ENCODE measurements around the gene SLC2A4RG.
"Not testable (repeated sequence)": the region's sequence is repeated elsewhere in the genome, so short reads cannot be mapped to it uniquely, and the experiment has no call there.

Gene SLC2A4RG

GRCh38 chr20:63755933-63756647 is 16.5 kb downstream of the SLC2A4RG start:
- no peak for DNase-seq (ENCODE audit: low spot score)

- no peak for DNase-seq (ENCODE audit: low spot score)
Measured at GRCh38 chr20:63756648-63756991, 17.0 kb downstream of the SLC2A4RG start.

- no peak for DNase-seq (ENCODE audit: low spot score)
Measured at GRCh38 chr20:63758152-63758551, 18.6 kb downstream of the SLC2A4RG start.

GRCh38 chr20:63759377-63759901 is 19.9 kb downstream of the SLC2A4RG start:
- no peak for DNase-seq (ENCODE audit: low spot score)

GRCh38 chr20:63765082-63765873 is 25.7 kb downstream of the SLC2A4RG start:
- peak; percentile 5 for DNase-seq (ENCODE audit: low spot score)

- DNase-seq (ENCODE audit: low spot score), result no peak
Measured at GRCh38 chr20:63765902-63766301, 26.3 kb downstream of the SLC2A4RG start.

- DNase-seq (ENCODE audit: low spot score), result no peak
Measured at GRCh38 chr20:63766695-63767426, 27.3 kb downstream of the SLC2A4RG start.

- DNase-seq (ENCODE audit: low spot score), result no peak
Measured at GRCh38 chr20:63767456-63767855, 27.9 kb downstream of the SLC2A4RG start.

GRCh38 chr20:63767886-63768285 is 28.3 kb downstream of the SLC2A4RG start:
- no peak for DNase-seq (ENCODE audit: low spot score)

GRCh38 chr20:63768591-63769515 is 29.3 kb downstream of the SLC2A4RG start:
- peak; percentile 27 for DNase-seq (ENCODE audit: low spot score)

GRCh38 chr20:63769891-63770474 is 30.4 kb downstream of the SLC2A4RG start:
- DNase-seq (ENCODE audit: low spot score), result peak; percentile 25

GRCh38 chr20:63771046-63771707 is 31.6 kb downstream of the SLC2A4RG start:
- peak; percentile 22 for DNase-seq (ENCODE audit: low spot score)

- peak; percentile 24 for DNase-seq (ENCODE audit: low spot score)
Measured at GRCh38 chr20:63772781-63773518, 33.4 kb downstream of the SLC2A4RG start.

GRCh38 chr20:63773571-63774241 is 34.1 kb downstream of the SLC2A4RG start:
- peak; percentile 28 for DNase-seq (ENCODE audit: low spot score)

GRCh38 chr20:63774306-63774705 is 34.7 kb downstream of the SLC2A4RG start:
- DNase-seq (ENCODE audit: low spot score), result peak; percentile 42

- peak; percentile 87 for DNase-seq (ENCODE audit: low spot score)
Measured at GRCh38 chr20:63775096-63775978, 35.8 kb downstream of the SLC2A4RG start.

GRCh38 chr20:63776875-63777274 is 37.3 kb downstream of the SLC2A4RG start:
- not testable (repeated sequence) for DNase-seq (ENCODE audit: low spot score)

GRCh38 chr20:63777614-63778013 is 38.0 kb downstream of the SLC2A4RG start:
- DNase-seq (ENCODE audit: low spot score), result peak; percentile 3
